GM19023 (cell line): Measurements from ENCODE around the gene IFT122.
"Not testable (repeated sequence)": the region's sequence is repeated elsewhere in the genome, so short reads cannot be mapped to it uniquely, and the experiment has no call there.

Source experiments
- ATAC-seq: cut with Tn5 transposase; IDR thresholded peaks from one replicate; pipeline ENCODE4 v1.9.1; 2021; ENCODE audit warnings: mild to moderate bottlenecking, moderate library complexity; ENCODE audit not compliant: unreplicated experiment

IFT122 gene

DNA sequence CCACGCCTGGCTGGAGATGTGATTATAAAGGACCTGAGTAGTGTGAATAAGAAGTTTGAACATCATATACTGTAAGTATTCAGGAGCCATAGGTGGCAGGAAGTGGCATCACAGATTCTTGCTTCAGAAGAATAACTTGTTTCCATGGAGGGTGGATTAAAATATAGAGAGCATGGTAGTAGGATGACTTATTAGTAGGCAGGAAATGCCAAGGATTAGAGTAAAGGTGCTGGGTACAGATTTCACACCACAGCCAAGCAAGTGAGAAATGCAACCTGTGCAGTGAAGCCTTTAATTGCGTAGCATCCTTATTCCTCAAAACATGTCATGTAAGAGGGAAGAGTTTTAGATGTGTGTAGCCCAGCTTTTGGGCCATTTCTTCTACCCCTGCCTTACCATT, 30.8 kb downstream of the IFT122 start:
- ATAC-seq: no peak

DNA sequence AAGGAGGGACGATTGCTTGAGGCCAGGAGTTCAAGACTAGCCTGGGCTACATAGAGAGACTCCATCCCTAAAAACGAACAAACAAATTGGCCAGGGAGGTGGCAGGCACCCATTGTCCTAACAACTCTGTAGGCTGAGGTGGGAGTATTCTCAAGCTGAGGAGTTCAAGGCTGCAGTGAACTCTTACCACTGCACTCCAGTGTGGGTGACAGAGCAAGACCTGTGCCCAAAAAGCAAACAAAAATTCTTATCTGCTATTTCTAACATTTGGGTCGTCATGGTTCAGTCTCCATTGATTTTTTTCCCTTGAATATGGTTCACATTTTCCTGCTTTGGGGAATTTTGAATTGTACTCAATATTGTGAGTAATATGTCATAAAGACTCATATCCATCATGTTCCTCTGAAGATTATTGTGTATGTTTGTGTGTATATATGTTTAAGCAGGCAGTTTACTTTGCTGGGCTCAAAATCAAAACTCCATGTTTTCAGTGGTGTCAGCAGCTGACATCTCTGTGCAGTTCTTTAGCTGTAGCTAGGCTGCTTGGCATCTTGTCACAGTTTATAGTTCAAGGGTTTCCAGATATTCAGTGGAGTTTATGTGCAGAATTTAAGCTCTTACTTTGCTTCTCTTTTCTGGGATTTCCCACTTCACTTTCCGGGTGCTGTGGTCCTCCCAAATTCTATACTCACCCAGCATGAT, 33.2 kb downstream of the IFT122 start:
- ATAC-seq: no peak

DNA sequence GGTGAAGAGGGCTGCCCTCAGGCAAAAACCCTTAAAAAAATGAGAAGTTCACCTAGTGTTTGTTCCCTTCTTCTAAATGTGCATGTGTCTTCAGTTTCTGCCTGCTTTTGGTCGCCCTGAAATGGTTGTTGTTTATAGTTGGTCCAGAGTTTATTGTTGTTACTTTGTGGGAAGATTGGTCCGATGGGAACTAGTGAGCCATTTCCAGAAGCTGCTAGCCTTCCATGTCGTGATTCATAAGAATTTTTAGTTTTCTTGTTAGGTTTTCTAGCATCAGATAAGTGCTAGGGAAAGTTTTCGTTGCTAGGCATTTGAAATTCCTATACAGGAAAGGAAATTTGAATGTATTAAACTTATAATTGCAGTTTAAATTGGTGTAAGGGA, 33.7 kb downstream of the IFT122 start:
- ATAC-seq: no peak

DNA sequence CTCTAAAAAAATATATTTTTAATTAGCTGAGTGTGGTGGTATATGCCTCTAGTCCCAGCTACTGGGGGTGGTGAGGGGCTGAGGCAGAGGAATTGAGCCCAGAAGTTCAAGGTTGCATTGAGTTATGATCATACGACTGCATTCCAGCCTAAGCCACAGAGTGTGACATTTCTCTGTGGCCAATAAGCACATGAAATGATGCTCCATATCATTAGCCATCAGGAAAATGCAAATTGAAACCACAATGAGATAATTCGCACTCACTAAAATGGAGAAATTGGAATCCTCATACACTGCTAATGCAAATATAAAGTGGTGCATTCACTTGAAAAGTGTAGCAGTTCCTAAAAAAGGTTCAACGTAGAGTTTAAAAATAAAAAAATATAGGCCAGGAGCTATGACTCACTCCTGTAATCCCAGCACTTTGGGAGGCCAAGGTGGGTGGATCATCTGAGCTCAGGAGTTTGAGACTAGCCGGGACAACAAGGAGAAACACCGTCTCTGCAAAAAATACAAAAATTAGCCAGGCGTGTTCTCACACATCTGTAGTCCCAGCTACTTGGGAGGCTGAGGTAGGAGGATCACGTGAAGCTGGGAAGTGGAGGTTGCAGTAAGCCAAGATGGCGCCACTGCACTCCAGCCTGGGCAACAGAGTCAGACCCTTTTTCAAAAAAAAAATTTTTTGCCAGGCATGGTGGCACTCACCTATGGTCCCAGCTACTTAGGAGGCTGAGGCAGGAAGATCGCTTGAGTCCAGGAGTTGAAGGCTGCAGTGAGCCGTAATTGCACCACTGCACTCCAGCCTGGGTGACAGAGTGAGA, 35.2 kb downstream of the IFT122 start:
- no peak for ATAC-seq

DNA sequence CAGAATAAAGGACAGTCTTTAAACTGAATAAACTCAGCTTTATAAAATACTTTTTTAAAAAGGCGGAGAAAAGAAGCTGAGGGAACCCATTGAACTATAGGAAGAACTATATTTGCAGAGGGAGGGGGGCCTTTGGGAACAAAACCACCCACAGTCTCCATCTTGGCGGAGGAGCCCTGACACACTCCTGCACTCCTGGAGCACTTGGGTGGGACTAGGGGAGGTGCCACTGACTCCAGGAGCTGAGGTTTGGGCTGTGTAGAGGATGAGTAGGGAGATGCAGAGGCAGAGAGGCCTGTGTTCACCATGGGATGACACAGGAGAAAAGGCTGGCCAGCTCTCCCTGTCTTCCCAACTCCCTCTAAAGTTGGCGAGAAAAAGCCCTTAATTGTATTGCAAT, 35.8 kb downstream of the IFT122 start:
- ATAC-seq: no peak

DNA sequence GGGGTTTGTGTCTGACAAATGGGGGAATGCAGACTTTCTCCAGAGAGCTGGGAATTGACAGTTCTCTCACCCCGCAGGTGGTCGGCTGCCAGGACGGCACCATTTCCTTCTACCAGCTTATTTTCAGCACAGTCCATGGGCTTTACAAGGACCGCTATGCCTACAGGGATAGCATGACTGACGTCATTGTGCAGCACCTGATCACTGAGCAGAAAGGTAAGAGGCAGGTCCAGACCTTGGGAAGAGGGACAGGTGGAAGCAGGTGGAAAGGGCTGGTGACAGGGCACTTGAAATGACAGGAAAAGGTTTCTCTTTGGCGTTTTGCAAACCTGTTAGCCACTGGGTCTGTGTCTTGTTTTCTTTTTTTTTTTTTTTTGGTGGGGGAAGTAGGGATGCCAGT, 36.6 kb downstream of the IFT122 start:
- ATAC-seq: no peak

DNA sequence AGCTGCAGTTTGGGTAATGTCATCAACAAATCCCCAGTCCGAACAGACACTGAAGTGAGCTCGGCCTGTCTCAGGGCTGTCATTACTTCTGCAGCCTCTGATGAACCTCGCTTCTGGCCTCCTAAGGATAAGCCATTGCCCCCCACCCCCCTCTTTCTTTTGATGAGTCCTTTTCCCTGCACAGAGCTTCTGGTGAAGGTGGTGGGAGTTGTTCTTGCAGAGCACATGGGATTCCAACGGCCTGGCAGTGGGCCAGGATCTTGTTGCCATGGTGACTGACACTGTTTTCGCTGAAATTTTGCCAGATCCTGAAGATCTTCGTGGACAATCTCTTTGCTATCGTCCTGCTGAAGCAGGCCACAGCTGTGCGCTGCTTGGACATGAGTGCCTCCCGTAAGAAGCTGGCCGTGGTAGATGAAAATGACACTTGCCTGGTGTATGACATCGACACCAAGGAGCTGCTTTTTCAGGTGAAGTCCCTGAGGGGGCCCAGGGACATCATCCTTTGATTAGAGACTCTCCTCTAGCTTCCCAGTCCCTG, 41.3 kb downstream of the IFT122 start:
- not testable (repeated sequence) for ATAC-seq

DNA sequence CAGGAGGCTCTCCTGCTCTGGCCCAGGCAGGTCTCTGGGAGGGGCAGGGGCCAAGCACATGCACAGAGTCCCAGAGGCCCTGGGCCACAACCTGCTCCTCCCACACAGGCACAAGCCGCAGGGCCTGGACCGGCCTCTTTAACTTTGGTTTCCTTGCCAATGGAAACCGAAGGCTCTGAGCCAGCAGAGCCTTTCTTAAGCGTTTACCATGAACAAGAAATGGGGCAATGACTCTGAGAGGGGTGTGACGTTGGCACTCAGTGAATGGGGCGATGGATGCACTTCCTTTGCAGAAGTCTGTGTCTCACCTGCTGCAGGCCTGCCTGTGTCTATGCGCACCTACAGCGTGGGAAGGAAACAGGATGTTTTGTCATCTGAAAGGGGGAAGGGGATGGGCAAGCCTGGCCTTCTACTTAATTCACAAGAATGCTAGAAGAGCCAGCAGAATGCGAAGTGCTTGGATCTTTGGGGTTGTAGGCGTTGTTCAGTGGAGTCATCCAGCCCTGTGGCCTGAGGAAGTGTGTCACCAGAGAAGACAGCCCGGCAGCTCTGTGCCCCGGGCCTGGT, 41.8 kb downstream of the IFT122 start:
- no peak for ATAC-seq

DNA sequence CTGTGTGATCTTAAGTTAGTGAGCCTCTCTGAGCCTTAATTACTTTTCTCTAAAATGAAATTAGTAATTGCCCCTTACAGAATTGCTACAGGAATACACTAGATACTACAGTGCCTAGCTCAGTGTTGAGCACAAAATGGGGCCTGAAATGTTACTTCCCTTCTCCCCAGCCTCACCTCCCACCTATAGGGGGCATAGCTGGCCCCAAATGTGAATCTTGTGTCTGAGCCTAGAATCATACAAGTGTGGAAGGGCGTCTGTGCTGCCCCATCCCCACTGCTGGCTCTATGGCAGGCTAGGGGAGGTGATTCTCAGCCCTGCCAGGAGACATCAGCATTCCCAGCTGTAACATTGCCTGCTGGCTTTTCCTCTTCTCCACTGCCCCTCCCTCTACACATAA, 42.7 kb downstream of the IFT122 start:
- no peak for ATAC-seq

DNA sequence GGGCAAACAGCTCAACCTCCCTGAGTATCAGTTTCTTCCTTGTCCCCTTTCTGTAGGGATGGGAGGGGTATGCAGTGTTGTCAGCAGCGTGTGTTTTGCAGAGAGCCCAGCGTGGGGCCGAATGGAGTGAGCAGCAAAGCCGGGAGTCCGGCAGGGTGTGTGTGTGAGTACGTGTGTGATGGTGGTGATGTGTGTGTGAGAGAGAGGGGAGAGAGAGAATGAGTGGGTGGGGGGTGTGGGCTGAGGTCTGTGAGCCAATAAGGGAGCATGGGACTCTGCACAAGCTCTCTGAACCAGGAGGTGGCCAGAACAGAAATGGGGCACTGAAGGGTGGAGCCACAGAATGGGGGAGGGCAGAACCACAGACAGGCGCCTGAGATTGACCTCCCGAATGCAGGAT, 43.8 kb downstream of the IFT122 start:
- ATAC-seq: no peak

DNA sequence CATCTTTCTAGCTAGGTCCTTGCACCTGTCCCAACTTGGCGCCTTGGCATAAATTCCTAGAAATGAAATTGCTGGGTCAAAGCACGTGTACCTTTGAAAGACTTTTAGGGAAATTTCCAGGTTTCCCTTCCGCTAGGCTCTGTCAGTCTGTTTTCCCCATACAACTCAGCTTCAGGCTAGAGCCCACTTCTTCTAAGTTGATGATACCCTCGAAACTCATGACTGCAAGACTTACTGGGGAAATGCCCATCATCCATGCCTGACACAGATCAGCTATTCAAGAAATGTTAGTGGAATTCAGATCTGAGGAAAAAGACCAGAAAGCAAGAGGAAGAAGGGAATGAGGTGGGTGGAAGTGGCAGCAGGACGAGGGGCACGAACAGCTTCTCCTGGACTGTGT, 45.1 kb downstream of the IFT122 start:
- ATAC-seq: not testable (repeated sequence)

DNA sequence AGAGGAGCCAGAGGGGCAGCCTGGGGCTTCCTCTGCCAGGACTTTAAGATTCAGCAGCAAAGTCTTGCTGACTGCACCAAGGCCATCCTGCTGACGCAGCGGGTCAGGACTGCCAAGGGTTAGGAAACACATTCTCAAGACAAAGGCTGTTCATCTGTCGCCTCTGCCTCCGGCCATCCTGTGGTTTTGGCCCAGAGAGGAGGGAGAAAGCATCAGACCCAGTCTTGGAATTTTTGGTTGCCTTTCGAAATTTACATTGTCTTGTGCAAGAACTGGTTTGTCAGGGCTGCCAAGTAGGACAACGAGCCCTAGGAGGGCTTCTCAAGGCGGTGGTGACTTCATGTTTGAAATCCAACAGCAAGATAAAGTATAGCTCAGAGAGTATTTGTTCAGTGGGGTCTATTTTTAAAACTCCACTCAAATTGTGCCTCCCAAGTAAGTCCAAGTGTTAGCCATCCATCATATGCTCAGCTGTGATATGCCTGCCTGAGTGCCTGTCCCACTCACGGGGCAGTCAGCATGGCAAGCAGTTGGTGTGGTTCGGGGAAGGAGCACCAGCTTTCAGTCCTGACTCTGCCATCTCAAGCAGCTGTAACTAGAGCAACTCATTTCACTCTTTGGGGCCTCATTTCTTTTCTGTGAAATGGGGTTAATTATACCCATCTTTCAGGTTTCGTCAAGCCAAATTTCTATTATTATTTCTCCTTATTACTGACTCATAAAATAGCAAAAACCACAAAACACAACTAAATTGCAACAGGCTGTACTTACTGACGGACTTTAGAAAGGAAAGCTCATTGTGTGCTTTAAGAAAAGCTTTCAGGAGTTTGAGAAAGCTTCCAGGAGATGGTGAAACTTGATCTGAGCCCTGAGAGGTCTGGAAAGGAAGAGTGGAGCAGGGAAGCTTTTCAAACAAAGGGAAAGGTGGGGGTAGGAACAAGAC, 46.0 kb downstream of the IFT122 start:
- no peak for ATAC-seq

DNA sequence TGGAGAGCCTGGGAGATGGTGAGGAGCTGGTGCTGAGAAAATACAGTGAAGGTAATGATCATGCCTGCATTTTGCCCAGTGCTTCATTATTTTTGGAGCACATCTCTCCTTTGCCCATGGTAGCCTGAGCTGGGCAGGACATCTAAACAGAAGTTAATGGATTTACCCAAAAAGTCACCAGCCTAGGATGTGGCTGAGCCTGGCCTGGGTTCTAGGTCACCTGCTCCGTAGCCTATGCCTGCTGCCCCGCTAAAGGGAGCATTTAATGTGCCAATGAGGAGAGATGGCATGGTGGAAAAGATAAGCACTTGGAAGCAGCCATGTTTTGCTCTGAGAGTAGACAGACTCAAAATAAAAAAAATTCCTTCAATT, 46.6 kb downstream of the IFT122 start:
- ATAC-seq: no peak

DNA sequence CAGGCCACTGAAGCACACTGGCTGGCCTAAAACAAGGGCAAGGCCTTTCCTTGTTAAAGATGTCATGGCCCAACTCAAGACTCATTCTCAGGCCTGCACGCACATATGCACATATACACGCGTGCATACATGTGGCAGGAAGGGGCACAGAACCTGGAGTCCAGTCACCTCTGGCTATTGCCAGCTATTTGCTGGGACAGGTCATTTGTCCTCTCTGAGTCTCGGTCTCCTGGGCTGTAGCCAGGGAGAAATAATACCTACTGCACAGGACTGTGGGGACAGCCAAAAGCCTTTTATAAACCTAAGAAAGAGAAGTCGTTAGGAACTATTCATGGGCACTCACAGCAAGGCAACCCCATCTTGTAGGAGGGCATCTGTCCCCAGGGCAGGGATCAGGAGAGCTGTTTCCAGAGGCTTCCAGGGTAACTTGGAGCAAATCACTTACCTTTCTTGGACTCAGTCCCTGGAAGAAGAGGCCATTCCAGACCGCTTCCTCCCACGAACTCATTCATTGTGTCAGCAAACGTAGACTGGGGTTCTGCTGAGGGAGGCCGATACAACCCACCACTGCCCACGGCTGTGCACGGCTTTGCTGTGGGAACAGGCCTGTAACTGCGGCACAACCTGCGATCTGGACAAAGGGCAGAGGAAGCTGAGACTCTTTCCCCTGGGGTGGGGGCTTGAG, 47.3 kb downstream of the IFT122 start:
- no peak for ATAC-seq

DNA sequence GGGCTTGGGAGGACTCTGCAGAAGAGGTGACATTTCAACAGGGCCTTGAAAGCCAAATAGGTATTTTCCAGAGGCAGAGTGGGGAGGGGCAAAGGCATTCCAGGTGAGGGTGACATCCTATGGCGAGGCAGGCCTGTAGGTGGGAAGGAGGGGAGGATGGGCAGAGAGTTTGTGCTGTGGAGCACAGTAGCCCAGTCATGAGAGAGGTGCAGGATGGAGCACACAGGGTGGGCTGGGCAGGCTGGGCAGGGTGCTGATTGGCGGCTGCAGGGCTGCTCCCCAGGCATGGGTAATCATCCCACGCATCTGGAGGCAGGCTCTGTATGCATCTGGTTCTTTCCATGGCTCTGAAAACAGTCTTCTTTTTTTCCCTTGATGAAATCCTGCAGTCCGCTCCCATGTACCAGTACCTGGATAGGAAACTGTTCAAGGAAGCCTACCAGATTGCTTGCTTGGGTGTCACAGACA, 47.9 kb downstream of the IFT122 start:
- ATAC-seq: not testable (repeated sequence)

DNA sequence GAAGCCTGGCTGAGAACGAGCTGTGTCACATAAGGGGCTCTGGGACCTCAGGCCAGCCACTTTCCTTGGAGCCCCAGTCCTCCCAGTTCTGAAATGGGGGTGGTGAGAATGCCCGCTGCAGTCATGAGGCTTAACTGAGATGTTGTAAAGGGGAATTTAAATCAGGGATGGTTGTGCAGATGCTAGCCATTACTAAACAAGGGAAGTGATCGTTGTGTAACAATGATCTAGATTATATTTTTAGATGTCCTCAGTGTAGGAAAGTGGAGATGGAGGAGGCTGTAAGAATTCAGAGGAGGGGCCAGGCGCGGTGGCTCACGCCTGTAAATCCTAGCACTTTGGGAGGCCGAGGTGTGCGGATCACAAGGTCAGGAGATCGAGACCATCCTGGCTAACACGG, 49.2 kb downstream of the IFT122 start:
- not testable (repeated sequence) for ATAC-seq

DNA sequence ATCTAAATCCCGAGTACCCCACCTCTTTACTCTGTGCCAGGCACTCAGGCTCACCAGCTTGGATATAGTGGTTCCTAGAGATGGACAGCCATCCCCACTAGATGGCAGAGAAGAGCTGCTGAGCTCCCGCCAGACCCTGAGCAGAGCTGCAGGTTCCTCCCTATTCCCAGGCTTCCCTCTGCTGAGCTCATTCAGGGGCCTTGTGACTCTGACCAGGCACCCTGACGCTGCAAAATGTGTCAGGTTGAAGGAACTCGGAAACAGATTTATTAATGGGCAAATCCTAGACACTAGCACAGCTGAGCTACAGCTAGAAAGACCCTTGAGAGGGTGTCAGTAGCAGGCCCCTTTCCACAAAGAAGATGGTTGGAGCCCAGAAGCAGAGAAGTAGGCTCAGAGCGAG, 50.2 kb downstream of the IFT122 start:
- peak; percentile 84 for ATAC-seq

DNA sequence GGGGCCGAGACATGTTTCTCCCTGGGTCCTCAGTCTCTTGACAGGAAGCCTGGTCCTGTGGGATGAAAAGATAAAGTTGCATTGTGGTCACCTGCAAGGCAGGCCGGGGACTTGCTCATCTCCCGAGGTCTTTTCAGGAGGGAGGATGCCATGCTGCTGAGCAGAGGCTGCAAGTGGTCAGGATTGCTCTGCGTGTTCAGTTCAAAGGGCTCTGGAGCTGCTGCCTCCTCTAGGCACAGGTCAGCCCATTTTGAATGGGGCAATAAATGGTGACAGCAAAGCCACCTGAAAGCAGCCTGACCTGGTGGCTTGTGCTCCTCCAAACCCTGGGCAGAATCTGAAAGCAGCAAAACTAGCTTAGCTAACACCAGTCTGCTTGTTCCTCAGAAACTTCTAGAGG, 51.1 kb downstream of the IFT122 start:
- ATAC-seq: not testable (repeated sequence)

DNA sequence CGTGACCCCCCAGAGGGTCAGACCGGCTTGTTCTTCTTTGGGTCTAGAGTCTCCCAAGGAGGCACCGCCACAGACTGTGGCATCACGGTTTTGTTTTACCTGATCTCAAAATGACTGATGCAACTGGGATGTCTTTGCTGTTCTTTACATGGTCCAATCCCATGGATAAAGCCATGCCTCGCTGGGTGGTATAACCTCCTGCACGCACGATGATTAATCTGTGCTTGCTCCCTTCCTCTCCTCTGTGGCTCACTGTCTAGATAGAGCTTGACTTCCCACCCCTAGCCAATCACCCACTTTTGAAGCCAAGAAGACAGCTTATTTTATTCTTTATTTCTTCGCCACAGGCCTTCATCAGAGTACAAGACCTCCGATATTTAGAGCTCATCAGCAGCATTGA, 51.8 kb downstream of the IFT122 start:
- ATAC-seq: no peak

DNA sequence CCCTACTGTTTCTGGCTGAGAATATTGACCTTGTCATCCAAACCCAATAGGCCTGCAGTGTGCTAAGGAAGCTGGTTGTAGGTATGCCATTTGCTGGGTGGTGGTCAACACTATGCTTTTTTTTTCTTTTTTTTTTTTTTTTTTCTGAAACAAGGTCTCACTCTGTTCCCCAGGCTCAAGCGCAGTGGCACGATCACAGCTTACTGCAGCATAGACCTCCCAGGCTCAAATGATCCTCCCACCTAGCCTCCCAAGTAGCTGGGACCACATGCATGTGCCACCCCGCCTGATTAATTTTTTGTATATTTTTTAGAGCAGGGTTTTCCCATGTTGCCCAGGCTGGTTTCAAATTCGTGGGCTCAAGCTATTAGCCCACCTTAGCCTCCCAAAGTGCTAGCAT, 52.7 kb downstream of the IFT122 start:
- ATAC-seq: no peak
